Amygdala (tissue), 56 donors: Measurements from ENCODE around the gene ZBED4.
"Not testable (repeated sequence)": the region's sequence is repeated elsewhere in the genome, so short reads cannot be mapped to it uniquely, and the experiment has no call there.

Experiments
- DNase-seq, 56 donors: peaks; one replicate each; lab custom pipeline; 2025; lab: John Stamatoyannopoulos, UW

The ZBED4 gene

GRCh38 chr22:49850959-49851802 is 2.5 kb upstream of the ZBED4 start:
- DNase-seq = no peak

GRCh38 chr22:49852568-49852897 is 1.1 kb upstream of the ZBED4 start:
- DNase-seq = not testable (repeated sequence)

GRCh38 chr22:49853981-49854831 is 562 bp downstream of the ZBED4 start:
- peak in 6 of 56 donors; percentile 3 to 39 (median 16) for DNase-seq

- no peak for DNase-seq
These were observed 1.7 kb downstream of the ZBED4 start for GRCh38 chr22:49855251-49855911.

- no peak for DNase-seq
These were observed 2.7 kb downstream of the ZBED4 start for GRCh38 chr22:49856343-49856742.

GRCh38 chr22:49856766-49857618 is 3.3 kb downstream of the ZBED4 start:
- DNase-seq = no peak

GRCh38 chr22:49858827-49859226 is 5.2 kb downstream of the ZBED4 start:
- no peak for DNase-seq

- DNase-seq = no peak
These were observed 8.2 kb downstream of the ZBED4 start for GRCh38 chr22:49861642-49862495.

GRCh38 chr22:49862496-49862776 is 8.8 kb downstream of the ZBED4 start:
- no peak for DNase-seq

GRCh38 chr22:49863931-49864330 is 10.3 kb downstream of the ZBED4 start:
- no peak for DNase-seq

- no peak for DNase-seq
These were observed 11.5 kb downstream of the ZBED4 start for GRCh38 chr22:49865156-49865555.

GRCh38 chr22:49866134-49866533 is 12.5 kb downstream of the ZBED4 start:
- DNase-seq = no peak

- DNase-seq = no peak
These were observed 13.0 kb downstream of the ZBED4 start for GRCh38 chr22:49866646-49867045.

- DNase-seq = no peak
These were observed 13.9 kb downstream of the ZBED4 start for GRCh38 chr22:49867303-49868265.

- DNase-seq = no peak
These were observed 15.6 kb downstream of the ZBED4 start for GRCh38 chr22:49869086-49869830.

- no peak for DNase-seq
These were observed 16.4 kb downstream of the ZBED4 start for GRCh38 chr22:49869845-49870712.

- no peak for DNase-seq
These were observed 17.8 kb downstream of the ZBED4 start for GRCh38 chr22:49871482-49871881.
